ENCODE measurements around the gene VAV1. TPM values are rescaled to one million over a fixed set of nuclear protein-coding genes. Genes with fewer than 3 reads are reported as not detected.

The VAV1 gene
- total RNA-seq, 1 experiment from 2014 or later = 46.0 TPM

GRCh38 chr19:6890938-6891337, 118.4 kb downstream of the VAV1 start:
- Histone ChIP-seq H3K79me2 (ENCODE audit: low read length) (no peaks in the 10 kb centered on the region), H3K27ac (ENCODE audit: low read length) (no peak overlapping the region), H2AFZ (ENCODE audit: low read length) (no peak overlapping the region), H4K20me1 (ENCODE audit: insufficient read depth, low read depth, low read length) (no peaks in the 10 kb centered on the region), H3K9me3 (ENCODE audit: low read length) (no peaks in the 10 kb centered on the region), H3K27me3 (ENCODE audit: low read length) (no peaks in the 10 kb centered on the region), H3K9me2 (replicated peaks; ENCODE audit: insufficient read depth, low read length) (no peaks in the 10 kb centered on the region), H3K36me3 (ENCODE audit: insufficient read depth, low read length) (no peaks in the 10 kb centered on the region), H3K4me1 (ENCODE audit: low read length) (no peaks in the 10 kb centered on the region), H3K4me3 (ENCODE audit: low read length) (no peak overlapping the region), H3K9ac (ENCODE audit: low read length) (no peak overlapping the region), H3K4me2 (ENCODE audit: low read depth, low read length, poor library complexity, severe bottlenecking) (no peak overlapping the region)
- DNase-seq = no peak

GRCh38 chr19:6891761-6892385, 119.4 kb downstream of the VAV1 start:
- no peaks in the 10 kb centered on the region for H3K36me3 ChIP-seq (ENCODE audit: insufficient read depth, low read length)
- H3K9me3 ChIP-seq (ENCODE audit: low read length) = no peaks in the 10 kb centered on the region
- no peak overlapping the region for H3K9ac ChIP-seq (ENCODE audit: low read length)
- no peaks in the 10 kb centered on the region for H3K27me3 ChIP-seq (ENCODE audit: low read length)
- no peaks in the 10 kb centered on the region for H3K4me1 ChIP-seq (ENCODE audit: low read length)
- no peak overlapping the region for H2AFZ ChIP-seq (ENCODE audit: low read length)
- H3K79me2 ChIP-seq (ENCODE audit: low read length) = no peaks in the 10 kb centered on the region
- no peak overlapping the region for H3K27ac ChIP-seq (ENCODE audit: low read length)
- H3K9me2 ChIP-seq (replicated peaks; ENCODE audit: insufficient read depth, low read length) = no peaks in the 10 kb centered on the region
- no peaks in the 10 kb centered on the region for H4K20me1 ChIP-seq (ENCODE audit: insufficient read depth, low read depth, low read length)
- DNase-seq = no peak
- no peak overlapping the region for H3K4me3 ChIP-seq (ENCODE audit: low read length)
- H3K4me2 ChIP-seq (ENCODE audit: low read depth, low read length, poor library complexity, severe bottlenecking) = no peak overlapping the region

DNA sequence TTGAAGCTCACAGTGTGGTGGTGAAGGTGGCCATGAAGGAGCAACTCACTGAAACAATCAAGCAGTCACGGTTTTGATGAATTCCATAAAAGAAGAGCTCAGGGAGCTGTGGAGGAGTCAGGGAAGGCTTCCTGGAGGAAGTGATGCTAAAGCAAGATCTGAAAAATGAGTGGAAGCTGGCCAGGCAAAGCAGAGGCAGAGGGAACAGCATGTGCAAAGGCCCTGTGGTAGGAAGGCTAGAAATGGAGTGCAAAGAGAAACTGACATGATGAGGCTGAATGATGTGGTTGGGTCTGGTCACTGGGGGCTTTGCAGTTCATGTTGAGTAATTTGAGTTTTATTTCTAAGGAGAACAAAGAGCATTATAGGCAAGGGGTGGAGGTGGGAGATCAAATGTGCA, 121.8 kb downstream of the VAV1 start:
- Histone ChIP-seq H3K9me3 (ENCODE audit: low read length) (no peaks in the 10 kb centered on the region), H3K9ac (ENCODE audit: low read length) (no peak overlapping the region), H4K20me1 (ENCODE audit: insufficient read depth, low read depth, low read length) (no peaks in the 10 kb centered on the region), H3K4me2 (ENCODE audit: low read depth, low read length, poor library complexity, severe bottlenecking) (no peak overlapping the region), H3K4me1 (ENCODE audit: low read length) (no peaks in the 10 kb centered on the region), H2AFZ (ENCODE audit: low read length) (no peak overlapping the region), H3K36me3 (ENCODE audit: insufficient read depth, low read length) (no peaks in the 10 kb centered on the region), H3K79me2 (ENCODE audit: low read length) (no peaks in the 10 kb centered on the region), H3K9me2 (replicated peaks; ENCODE audit: insufficient read depth, low read length) (no peaks in the 10 kb centered on the region), H3K27ac (ENCODE audit: low read length) (no peak overlapping the region), H3K4me3 (ENCODE audit: low read length) (no peak overlapping the region), H3K27me3 (ENCODE audit: low read length) (no peaks in the 10 kb centered on the region)
- DNase-seq = no peak

GRCh38 chr19:6903446-6903845, 130.9 kb downstream of the VAV1 start:
- Histone ChIP-seq H3K9me3 (ENCODE audit: low read length) (peaks cover 15% of the 10 kb centered on the region), H3K36me3 (ENCODE audit: insufficient read depth, low read length) (no peaks in the 10 kb centered on the region), H3K27ac (ENCODE audit: low read length) (no peak overlapping the region), H2AFZ (ENCODE audit: low read length) (no peak overlapping the region), H3K4me2 (ENCODE audit: low read depth, low read length, poor library complexity, severe bottlenecking) (no peak overlapping the region), H4K20me1 (ENCODE audit: insufficient read depth, low read depth, low read length) (no peaks in the 10 kb centered on the region), H3K27me3 (ENCODE audit: low read length) (0 out of 2 replicates have a peak, but pooled peaks cover 3% of the 10 kb centered on the region), H3K79me2 (ENCODE audit: low read length) (no peaks in the 10 kb centered on the region), H3K9ac (ENCODE audit: low read length) (no peak overlapping the region), H3K9me2 (replicated peaks; ENCODE audit: insufficient read depth, low read length) (no peaks in the 10 kb centered on the region), H3K4me3 (ENCODE audit: low read length) (no peak overlapping the region), H3K4me1 (ENCODE audit: low read length) (no peaks in the 10 kb centered on the region)
- no peak for DNase-seq

GRCh38 chr19:6906559-6907060, 134.1 kb downstream of the VAV1 start:
- Histone ChIP-seq H3K27ac (ENCODE audit: low read length) (no peak overlapping the region), H3K9me3 (ENCODE audit: low read length) (peaks cover 11% of the 10 kb centered on the region), H3K9ac (ENCODE audit: low read length) (no peak overlapping the region), H4K20me1 (ENCODE audit: insufficient read depth, low read depth, low read length) (no peaks in the 10 kb centered on the region), H3K36me3 (ENCODE audit: insufficient read depth, low read length) (no peaks in the 10 kb centered on the region), H3K4me2 (ENCODE audit: low read depth, low read length, poor library complexity, severe bottlenecking) (no peak overlapping the region), H3K27me3 (ENCODE audit: low read length) (no peaks in the 10 kb centered on the region), H2AFZ (ENCODE audit: low read length) (no peak overlapping the region), H3K4me1 (ENCODE audit: low read length) (no peaks in the 10 kb centered on the region), H3K9me2 (replicated peaks; ENCODE audit: insufficient read depth, low read length) (no peaks in the 10 kb centered on the region), H3K79me2 (ENCODE audit: low read length) (no peaks in the 10 kb centered on the region), H3K4me3 (ENCODE audit: low read length) (no peak overlapping the region)
- DNase-seq = no peak

Other genes with a start within 250 kb of the VAV1 start
- gene TNFSF9, start 241.7 kb upstream of the VAV1 start, total RNA-seq (2014; rRNA removed; shearing (Covaris generic); ENCODE audit: low replicate concordance) = 10.3 and 14.5 TPM in 2 replicates
- gene CD70, start 181.6 kb upstream of the VAV1 start, total RNA-seq (2014; rRNA removed; shearing (Covaris generic); ENCODE audit: low replicate concordance) = 10.4 and 12.6 TPM in 2 replicates
- 1.8 TPM in 1 of 2 replicates, not detected in the other for gene TNFSF14, start 102.5 kb upstream of the VAV1 start, total RNA-seq (2014; rRNA removed; shearing (Covaris generic); ENCODE audit: low replicate concordance)
- gene C3, start 52.1 kb upstream of the VAV1 start, total RNA-seq (2014; rRNA removed; shearing (Covaris generic); ENCODE audit: low replicate concordance) = not detected in 2 replicates
- 34.7 and 41.8 TPM in 2 replicates for gene GPR108, start 35.1 kb upstream of the VAV1 start, total RNA-seq (2014; rRNA removed; shearing (Covaris generic); ENCODE audit: low replicate concordance)
- 6.5 and 15.7 TPM in 2 replicates for gene TRIP10, start 33.0 kb upstream of the VAV1 start, total RNA-seq (2014; rRNA removed; shearing (Covaris generic); ENCODE audit: low replicate concordance)
- 3.3 and 18.9 TPM in 2 replicates for gene SH2D3A, start 5.3 kb upstream of the VAV1 start, total RNA-seq (2014; rRNA removed; shearing (Covaris generic); ENCODE audit: low replicate concordance)
- 0.30 TPM in 1 of 2 replicates, not detected in the other for gene ADGRE1, start 114.9 kb downstream of the VAV1 start, total RNA-seq (2014; rRNA removed; shearing (Covaris generic); ENCODE audit: low replicate concordance)
- not detected in 2 replicates for gene MBD3L2B, start 248.7 kb downstream of the VAV1 start, total RNA-seq (2014; rRNA removed; shearing (Covaris generic); ENCODE audit: low replicate concordance)